ENCODE results near the gene MB.
"Not testable (repeated sequence)": the region's sequence is repeated elsewhere in the genome, so short reads cannot be mapped to it uniquely, and the experiment has no call there.

MB gene

DNA sequence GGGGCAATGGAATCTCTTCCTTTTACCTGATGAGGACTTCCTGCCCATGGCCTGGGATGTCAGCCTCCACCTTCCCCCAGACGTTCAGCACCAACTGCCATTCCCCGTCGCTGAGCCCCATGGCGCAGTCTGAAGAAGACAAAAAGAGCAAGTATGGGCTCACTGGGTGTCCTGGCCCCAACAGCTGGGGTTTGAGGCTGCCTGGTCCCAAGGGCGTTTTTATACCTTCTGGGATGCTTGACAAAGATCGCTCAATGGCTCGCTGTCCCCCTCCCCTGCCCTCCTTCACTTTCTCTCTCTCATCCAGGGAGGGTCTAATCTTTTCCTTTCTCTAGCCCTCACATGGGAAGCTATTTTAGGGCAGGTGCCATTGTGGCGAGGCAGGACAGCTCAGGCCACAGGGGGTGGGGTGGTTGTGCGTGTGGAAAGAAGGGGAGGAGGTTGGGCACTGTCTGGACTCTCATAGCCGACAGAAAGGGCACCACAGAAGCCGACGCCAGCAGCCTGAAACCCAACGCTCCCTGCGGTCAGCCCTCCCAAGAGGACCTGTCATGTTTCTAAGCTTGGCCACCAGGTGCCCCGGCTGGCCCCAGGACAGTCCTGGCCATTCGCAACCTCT is at the start of gene MB:
MB (minus strand) TSS at position 193 of the 619 bp plus-strand sequence; CDS start at position 121, 72 bp downstream.
- H3K4me1 Mint-ChIP-seq = no peaks in the 10 kb centered on the region
- peak within 1 kb of the TSS; percentile 20 for H3K27ac Mint-ChIP-seq
- H3K4me3 Mint-ChIP-seq = no peak within 1 kb of the TSS
- no peaks in the 10 kb centered on the region for H3K9me3 Mint-ChIP-seq
- no peaks in the 10 kb centered on the region for H3K36me3 Mint-ChIP-seq
- no peaks in the 10 kb centered on the region for H3K27me3 Mint-ChIP-seq

DNA sequence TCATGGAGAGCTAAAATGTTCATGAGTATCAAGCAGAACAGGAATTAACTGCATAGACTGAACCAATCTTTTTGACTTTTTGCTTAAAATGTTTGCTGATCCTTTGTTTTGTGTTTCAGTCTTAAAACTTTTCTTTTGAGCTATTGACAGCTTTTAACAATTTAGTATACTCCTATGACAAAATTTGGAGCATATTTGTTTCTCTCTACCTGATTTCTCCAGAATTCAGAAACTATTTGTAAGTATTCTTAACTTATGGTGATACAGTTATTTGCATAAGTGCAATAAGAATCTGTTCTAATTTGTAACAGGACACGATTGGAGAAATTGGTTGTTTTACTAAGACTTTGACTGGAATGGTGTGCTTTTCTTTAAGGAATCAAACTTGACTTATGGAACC is 49.6 kb upstream of the MB start:
- H3K4me3 Mint-ChIP-seq, H3K27ac Mint-ChIP-seq, H3K27me3 Mint-ChIP-seq, H3K9me3 Mint-ChIP-seq: not testable (repeated sequence)
- H3K36me3 Mint-ChIP-seq = peaks cover 42% of the 10 kb centered on the region
- H3K4me1 Mint-ChIP-seq = peaks cover 21% of the 10 kb centered on the region

DNA sequence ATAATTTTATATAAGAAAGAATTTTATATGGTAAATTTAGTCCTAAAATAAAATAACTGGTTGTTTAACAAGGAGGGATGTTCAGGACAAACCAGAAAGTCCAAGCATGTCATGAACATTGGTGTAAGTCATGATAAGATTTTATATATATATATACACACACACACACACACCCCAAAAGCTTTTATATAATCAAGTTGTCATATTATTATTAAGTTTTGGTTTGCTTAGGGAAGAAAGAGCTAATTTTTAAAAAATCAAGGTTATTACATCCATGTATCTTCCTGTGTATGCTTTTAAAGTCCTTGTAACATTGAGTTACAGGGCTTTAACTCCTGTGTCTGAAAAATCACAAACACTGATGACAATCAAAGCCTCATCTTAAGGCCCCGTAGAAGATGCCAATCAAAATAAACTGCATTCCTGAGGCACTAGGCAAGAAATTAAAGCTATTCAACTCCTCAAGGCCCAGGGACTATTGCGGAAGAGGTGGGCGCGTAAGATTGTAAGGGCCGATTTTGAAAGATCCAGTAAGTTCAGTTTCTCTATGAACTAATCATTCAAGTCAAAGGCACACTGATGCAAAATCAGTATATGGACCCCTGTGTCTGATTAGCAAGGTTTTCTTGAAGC is 47.9 kb upstream of the MB start:
- peaks cover 51% of the 10 kb centered on the region for H3K36me3 Mint-ChIP-seq
- no peaks in the 10 kb centered on the region for H3K27me3 Mint-ChIP-seq
- no peak overlapping the region for H3K4me3 Mint-ChIP-seq
- H3K27ac Mint-ChIP-seq = no peak overlapping the region
- peaks cover 3% of the 10 kb centered on the region for H3K9me3 Mint-ChIP-seq
- peaks cover 37% of the 10 kb centered on the region for H3K4me1 Mint-ChIP-seq

DNA sequence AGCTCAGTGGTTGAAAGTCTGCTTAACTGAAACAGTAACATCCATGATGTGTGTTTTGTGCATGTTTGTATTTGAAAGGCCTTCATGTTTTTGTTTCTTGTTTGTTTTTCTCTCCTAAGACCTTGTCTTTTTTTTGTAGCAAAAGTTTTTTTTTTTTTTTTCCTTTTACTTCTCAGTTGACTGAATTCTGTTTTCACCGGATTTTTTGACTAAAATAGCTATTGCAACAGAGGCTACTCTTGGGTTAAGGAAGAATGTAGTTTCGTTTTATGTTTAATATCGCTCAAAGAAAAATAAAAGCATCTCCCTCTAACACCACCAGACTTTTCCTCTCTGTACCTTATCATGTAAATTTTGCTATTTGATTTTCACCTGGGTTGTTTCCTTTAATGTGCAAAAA is 46.2 kb upstream of the MB start:
- no peaks in the 10 kb centered on the region for H3K9me3 Mint-ChIP-seq
- peak overlapping the region; percentile 49 for H3K4me3 Mint-ChIP-seq
- H3K4me1 Mint-ChIP-seq = peaks cover 52% of the 10 kb centered on the region
- peak overlapping the region; percentile 72 for H3K27ac Mint-ChIP-seq
- peaks cover 64% of the 10 kb centered on the region for H3K36me3 Mint-ChIP-seq
- no peaks in the 10 kb centered on the region for H3K27me3 Mint-ChIP-seq

DNA sequence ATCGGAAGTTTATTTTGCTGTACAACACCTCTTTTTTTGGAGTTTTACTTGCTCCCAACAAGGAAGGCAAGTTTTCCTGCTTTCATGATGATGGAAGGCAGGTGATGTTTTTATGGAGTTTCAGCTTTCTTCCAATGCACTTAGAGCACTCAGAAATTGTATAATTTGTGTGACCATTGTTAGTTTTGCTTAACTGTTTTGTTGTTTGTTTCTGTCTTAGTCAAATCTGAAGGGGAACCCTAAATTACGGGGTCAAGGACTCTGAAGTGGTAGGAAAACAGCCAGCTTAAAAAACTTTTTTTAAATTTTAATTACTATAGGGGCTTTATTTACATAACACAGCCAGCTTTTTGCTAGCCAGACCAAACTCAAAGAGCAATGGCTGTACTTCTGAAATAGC is 45.8 kb upstream of the MB start:
- peaks cover 64% of the 10 kb centered on the region for H3K36me3 Mint-ChIP-seq
- H3K27ac Mint-ChIP-seq = peak overlapping the region; percentile 86
- no peaks in the 10 kb centered on the region for H3K9me3 Mint-ChIP-seq
- H3K27me3 Mint-ChIP-seq = no peaks in the 10 kb centered on the region
- H3K4me1 Mint-ChIP-seq = peaks cover 56% of the 10 kb centered on the region
- H3K4me3 Mint-ChIP-seq = peak overlapping the region; percentile 49

DNA sequence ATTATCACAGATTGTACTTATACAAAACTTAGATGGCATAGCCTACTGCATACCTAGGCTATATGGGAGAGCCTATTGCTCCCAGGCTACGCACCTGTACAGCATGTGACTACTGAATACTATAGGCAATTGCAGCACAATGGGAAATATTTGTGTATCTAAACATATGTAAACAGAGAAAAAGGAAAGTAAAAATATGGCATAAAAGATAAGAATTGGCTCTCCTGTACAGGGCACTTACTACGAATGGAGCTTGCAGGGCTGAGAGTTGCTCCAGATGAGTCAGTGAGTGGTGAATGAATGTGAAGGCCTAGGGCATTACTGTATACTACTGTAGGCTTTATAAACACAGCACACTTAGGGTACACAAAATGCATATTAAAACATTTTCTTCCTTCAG is 44.3 kb upstream of the MB start:
- Mint-ChIP-seq H3K27ac (peak overlapping the region; percentile 96), H3K9me3 (no peaks in the 10 kb centered on the region), H3K36me3 (peaks cover 59% of the 10 kb centered on the region), H3K27me3 (no peaks in the 10 kb centered on the region), H3K4me3 (peak overlapping the region; percentile 45), H3K4me1 (peaks cover 68% of the 10 kb centered on the region)

DNA sequence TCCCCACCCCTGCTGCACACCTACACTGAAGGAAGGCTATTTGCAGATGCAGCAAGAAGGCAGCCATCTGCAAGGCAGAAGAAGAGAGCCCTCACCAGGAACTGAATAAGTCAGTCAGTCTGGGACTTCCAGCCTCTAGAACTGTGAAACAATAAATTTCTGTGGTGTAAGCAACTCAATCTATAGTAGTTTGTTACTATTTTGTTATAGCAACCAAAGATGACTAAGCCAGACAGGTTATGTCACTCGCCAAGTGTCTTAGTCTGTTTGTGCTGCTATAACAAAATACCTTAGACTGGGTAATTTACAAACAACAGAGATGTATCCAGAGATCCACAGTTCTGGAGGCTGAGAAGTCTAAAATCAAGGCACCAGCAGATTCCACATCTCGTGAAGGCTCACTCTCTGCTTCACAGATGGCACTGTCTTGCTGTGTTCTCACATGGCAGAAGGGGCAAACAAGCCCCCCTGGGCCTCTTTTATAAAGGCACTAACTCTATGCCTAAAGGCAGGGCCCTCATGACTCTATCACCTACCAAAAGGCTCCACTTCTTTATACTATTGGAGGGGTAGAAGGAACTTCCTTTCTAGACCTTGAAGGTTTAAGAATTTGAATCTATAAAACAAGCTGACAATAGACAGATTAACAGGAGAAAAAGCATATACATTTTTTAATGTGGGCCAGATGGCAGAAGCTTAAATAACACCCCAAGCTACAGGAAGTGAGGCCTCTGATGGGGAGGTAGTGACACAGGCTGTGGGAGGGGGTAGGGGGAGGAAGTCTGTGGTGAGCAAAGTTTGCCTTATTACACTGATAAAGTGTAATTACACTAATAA is 43.4 kb upstream of the MB start:
- H3K4me1 Mint-ChIP-seq = peaks cover 75% of the 10 kb centered on the region
- peak overlapping the region; percentile 77 for H3K4me3 Mint-ChIP-seq
- H3K27ac Mint-ChIP-seq = peak overlapping the region; percentile 96
- H3K36me3 Mint-ChIP-seq = peaks cover 57% of the 10 kb centered on the region
- no peaks in the 10 kb centered on the region for H3K27me3 Mint-ChIP-seq
- no peaks in the 10 kb centered on the region for H3K9me3 Mint-ChIP-seq

DNA sequence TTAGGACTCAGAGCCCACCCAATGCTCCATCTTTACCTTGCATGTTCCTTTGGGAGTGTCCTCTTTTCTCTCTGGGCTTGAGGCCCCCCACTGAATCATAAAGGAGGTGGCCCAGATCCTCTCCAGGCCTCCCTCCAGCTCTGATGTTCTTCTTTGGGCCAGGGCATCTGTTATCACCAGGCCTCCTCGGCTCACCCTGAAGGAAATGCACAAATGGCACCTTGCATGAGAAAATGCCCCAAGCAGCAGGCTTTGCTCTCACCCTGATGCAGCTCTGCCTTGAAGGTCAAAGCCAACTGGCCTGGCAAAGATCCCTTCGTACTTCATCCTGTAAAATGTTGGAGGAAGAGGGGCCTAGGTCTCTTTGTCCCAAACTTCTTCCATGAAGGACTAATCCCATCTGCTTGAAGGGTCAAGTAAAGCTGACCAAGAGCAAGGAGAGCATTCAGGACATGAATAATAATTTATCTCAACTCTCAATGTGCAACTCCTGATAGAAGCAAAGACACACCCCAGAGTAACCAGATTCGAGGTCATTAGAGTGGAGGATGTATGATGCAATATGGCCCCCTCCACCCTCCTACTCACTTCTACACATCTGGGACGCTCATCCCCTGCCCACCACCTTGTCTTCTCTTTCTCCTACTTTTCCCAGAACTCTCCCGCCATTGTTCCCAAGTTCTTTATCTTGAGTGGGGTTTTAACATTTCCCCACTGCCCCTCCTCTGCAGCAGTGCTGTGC is 40.6 kb upstream of the MB start:
- Mint-ChIP-seq H3K36me3 (peaks cover 55% of the 10 kb centered on the region), H3K4me1 (peaks cover 89% of the 10 kb centered on the region), H3K9me3 (no peaks in the 10 kb centered on the region), H3K27ac (peak overlapping the region; percentile 71), H3K27me3 (no peaks in the 10 kb centered on the region), H3K4me3 (no peak overlapping the region)

DNA sequence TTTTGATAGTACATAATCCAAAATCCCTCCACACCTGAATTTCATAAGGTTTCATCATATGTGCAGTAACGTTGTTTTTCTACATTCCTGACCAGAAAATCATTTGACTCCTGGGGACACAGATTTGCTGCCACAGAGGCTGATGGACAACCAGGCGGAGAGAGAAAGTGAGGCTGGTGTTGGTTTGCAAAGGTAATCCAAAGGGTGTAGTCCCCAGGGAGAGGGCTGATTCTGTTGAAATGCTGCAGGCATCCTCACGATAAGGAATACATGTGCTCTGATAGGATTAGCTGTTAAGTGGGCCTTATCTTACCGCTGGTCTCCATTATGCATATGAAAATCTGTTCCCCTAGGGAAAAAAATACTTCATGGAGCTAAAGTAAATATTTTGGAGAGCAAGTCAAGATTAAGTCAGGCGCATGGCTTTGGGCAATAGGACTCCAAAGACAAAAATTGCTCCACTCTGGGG is 39.2 kb upstream of the MB start:
- no peaks in the 10 kb centered on the region for H3K9me3 Mint-ChIP-seq
- H3K4me1 Mint-ChIP-seq = peaks cover 83% of the 10 kb centered on the region
- H3K27ac Mint-ChIP-seq = peak overlapping the region; percentile 82
- H3K27me3 Mint-ChIP-seq = no peaks in the 10 kb centered on the region
- H3K4me3 Mint-ChIP-seq = no peak overlapping the region
- H3K36me3 Mint-ChIP-seq = peaks cover 47% of the 10 kb centered on the region

DNA sequence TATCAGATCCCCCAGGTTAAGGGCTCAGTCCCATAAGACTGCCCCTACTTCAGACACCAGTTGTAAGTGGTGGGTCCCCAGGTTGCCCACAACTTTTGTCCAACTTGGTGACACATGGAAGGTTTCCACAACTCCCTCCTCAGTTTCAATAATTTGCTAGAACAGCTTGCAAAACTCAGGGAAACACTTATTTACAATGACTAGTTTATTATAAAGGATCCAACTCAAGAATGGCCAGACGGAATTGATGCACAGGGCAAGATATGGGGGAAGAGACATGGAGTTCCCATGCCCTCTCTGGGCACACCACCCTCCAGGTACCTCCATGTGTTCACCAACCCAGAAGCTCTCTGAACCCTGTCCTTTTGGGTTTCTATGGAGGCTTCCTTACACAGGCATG is 36.7 kb upstream of the MB start:
- Mint-ChIP-seq H3K4me1 (peaks cover 79% of the 10 kb centered on the region), H3K36me3 (peaks cover 39% of the 10 kb centered on the region), H3K4me3 (peak overlapping the region; percentile 16), H3K9me3 (no peaks in the 10 kb centered on the region), H3K27me3 (no peaks in the 10 kb centered on the region), H3K27ac (peak overlapping the region; percentile 93)

DNA sequence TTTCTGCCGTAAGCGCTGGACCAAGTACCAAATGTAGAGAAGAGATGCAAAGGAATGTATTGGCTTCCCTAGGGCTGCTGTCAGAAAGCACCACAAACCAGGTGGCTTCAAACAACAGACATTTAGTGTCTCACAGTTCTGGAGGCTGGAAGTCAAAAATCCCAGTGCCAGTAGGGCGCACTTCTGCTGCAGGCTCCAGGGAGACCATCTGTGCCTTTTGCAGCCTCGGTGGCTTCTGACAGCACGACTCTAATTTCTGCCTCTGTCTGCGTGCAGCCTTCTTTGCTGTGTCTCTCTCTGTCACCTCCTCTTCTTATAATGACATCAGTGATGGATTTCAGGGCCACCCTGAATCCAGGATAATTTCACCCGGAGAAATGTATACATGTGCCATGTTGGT is 34.0 kb upstream of the MB start:
- Mint-ChIP-seq H3K36me3 (peaks cover 24% of the 10 kb centered on the region), H3K4me3 (peak overlapping the region; percentile 92), H3K27ac (peak overlapping the region; percentile 79), H3K27me3 (no peaks in the 10 kb centered on the region), H3K4me1 (peaks cover 69% of the 10 kb centered on the region), H3K9me3 (no peaks in the 10 kb centered on the region)

DNA sequence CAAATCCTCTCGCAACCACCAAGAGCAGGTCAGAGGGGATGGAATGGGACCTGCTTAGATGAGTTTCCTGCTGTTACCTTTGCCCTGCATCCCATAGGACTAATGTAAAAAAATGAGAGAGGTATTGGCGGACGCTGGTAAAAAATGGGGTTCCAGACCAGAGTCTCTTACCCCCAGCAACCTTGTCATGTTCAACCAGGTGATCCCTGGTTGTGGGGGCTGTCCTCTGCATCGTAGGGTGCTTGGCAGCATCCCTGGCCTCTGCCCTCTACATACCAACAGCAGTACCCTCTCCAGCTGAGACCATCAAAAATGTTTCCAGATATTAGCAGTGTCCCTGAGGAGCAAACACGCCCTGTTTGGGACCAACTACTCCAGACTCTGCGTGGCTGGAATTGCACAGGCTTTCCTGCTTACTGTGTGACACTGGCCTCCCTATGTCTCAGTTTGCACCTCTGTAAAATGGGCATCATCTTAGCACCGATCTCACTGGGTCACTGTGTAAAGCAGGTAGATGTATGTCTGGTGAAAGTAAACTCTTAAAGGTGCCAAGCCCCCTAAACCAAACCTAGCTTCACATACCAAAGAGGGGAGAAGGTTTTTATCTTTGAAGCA is 32.6 kb upstream of the MB start:
- no peaks in the 10 kb centered on the region for H3K27me3 Mint-ChIP-seq
- H3K4me1 Mint-ChIP-seq = peaks cover 57% of the 10 kb centered on the region
- peak overlapping the region; percentile 92 for H3K4me3 Mint-ChIP-seq
- H3K27ac Mint-ChIP-seq = peak overlapping the region; percentile 100
- H3K36me3 Mint-ChIP-seq = peaks cover 19% of the 10 kb centered on the region
- H3K9me3 Mint-ChIP-seq = no peaks in the 10 kb centered on the region

DNA sequence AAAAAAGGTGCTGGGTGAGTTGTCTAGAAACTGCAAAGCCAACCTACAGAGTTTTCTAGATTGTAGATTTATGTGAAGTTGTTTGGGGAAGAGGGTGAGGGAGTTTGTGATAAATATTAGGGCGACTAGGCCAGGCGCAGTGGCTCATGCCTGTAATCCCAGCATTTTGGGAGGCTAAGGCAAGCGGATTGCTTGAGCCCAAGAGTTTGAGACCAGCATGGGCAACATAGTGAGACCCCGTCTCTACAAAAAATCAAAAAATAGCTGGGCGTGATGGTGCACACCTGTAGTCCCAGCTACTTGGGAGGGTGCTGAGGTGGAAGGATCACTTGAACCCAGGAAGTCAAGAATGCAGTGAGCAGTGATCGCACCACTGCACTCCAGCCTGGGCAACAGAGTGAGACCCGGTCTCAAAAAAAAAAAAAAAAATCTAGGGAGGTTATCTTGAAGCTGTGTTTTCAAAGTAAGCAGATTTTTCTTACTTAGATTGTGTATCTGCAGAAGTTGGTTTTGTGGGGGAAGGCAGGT is 32.0 kb upstream of the MB start:
- Mint-ChIP-seq H3K4me3 (peak overlapping the region; percentile 92), H3K36me3 (peaks cover 17% of the 10 kb centered on the region), H3K27me3 (no peaks in the 10 kb centered on the region), H3K4me1 (peaks cover 51% of the 10 kb centered on the region), H3K27ac (peak overlapping the region; percentile 100), H3K9me3 (no peaks in the 10 kb centered on the region)

DNA sequence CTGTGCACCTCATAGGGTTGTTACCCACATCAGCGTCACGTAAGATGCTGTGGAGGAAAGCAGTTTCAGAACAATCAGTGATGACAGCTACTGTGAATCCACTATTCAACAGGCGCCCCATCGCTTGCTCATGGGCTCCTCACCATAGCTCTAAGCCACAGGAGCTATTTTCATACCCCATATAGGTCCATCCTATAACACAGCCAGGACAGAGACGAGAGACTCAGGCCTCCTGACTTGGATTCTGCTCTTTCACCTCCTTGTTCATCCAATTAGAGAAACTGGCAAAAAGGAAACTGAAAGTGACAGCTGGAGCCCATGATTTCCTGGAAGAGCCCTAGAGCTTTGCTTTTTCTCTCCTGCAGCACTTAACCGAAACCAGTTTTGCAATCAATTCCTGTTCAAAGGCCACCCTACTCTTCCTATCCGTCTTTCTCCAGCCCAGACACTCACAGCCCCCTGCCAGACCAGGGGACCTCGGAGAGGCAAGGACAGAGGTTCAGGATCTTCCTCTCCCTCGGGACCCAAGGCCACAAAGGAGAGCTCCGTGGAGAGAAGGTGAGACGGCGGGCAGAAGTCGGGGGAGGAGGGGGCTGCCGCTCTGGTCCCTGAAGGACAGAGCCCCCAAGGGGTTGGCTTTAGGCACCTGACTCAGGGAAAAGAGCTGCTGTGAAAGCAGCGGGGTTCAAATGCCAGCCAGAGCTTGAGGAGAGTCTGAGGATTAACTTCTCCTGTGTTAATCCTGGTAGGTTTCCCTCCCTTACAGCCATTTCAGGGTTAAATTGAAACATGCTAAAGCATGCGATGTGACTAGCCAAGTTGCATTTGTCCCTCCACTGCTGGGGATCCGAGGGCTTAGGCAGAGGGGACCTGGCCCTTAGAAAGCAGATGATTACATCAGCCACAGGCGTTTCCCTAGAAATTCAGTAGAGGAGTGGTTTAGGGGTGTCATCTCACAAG is 31.2 kb upstream of the MB start, which contains the start of gene APOL6:
APOL6 (plus strand) TSS at position 381 of the 960 bp plus-strand sequence. CDS start 7,980 bp downstream, outside the sequence.
- peaks cover 12% of the 10 kb centered on the region for H3K36me3 Mint-ChIP-seq

More for the DNA sequence above, 31.2 kb upstream of the MB start, which contains the start of gene APOL6:
- H3K27ac Mint-ChIP-seq = peak within 1 kb of the TSS; percentile 100
- peaks cover 43% of the 10 kb centered on the region for H3K4me1 Mint-ChIP-seq
- no peaks in the 10 kb centered on the region for H3K27me3 Mint-ChIP-seq
- peak within 1 kb of the TSS; percentile 92 for H3K4me3 Mint-ChIP-seq
- H3K9me3 Mint-ChIP-seq = no peaks in the 10 kb centered on the region

All from activated naive CD4-positive, alpha-beta T cell treated with anti-CD3 and anti-CD28 coated beads, Interleukin-2, amount 50 U/mL, for 24 hours (primary cell).